ENCODE data around the gene HK1.

Gene HK1

GRCh38 chr10:69376662-69377061 lies 98.4 kb downstream of the HK1 start:
- no peak for DNase-seq (ENCODE audit: low read depth)

DNA sequence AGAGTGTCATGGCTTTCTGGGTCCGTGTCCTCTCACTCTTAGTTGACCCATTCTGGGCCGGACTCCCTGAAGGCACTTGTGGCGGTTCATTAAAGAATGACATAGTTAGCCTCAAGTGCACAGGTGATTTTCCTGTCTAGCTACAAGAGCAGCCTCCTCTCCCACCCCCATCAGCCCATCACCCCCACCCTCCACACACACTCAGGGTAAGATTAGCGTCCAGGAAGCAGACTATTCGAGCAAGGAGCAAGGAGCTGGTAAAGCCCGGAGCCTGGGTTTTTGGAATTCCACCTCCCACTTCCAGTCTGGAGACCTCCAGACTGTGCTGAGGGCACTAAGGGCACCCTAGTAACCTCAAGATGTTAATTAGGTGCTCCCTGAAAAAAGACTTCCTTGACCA lies 98.9 kb downstream of the HK1 start:
- DNase-seq (ENCODE audit: low read depth) = no peak

DNA sequence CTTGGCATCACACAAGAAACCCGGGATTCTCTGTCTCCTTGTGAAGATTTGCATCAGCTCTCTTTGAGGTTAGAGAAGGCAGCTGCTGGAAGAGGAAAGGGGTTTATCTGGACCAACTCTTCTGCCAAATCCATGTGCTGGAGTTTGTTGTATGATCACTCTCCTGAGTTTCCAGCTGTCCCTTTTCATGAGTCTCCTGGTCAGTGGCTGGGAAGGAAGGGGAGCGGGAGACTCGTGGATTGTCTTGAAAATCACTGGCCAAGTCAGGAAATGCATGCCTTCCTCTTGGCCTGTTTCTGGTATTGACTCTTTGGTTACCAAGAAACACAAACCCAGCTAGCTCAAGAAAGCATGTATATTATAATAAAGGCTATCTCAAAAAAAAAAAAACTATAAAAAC lies 99.6 kb downstream of the HK1 start:
- DNase-seq (ENCODE audit: low read depth) = no peak

- DNase-seq (ENCODE audit: low read depth) = no peak
Observed at GRCh38 chr10:69379800-69380199, 101.5 kb downstream of the HK1 start.

DNA sequence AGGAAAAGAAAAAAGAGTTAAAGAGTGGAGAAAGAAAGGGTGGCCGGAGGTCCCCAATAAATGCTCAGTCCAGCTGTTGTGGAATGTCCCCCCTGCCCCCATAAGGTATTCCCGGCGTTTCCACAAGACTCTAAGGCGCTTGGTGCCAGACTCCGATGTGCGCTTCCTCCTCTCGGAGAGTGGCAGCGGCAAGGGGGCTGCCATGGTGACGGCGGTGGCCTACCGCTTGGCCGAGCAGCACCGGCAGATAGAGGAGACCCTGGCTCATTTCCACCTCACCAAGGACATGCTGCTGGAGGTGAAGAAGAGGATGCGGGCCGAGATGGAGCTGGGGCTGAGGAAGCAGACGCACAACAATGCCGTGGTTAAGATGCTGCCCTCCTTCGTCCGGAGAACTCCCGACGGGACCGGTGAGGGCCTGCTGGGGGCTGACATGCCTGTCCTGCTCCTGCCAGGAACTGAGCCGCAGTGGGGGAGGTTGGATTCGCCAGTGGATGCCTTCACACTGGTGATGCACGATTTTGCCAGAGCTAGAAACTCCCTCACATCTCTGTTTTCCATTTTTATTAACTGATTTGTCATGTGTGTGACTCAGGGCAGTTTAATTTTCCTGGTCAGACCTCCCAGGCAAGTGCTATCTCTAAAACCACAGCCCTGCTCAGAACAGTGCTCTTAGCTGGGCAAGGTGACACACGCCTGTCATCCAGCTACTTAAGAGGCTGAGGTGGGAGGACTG lies 104.3 kb downstream of the HK1 start:
- peak; percentile 97 for DNase-seq (ENCODE audit: low read depth)

DNA sequence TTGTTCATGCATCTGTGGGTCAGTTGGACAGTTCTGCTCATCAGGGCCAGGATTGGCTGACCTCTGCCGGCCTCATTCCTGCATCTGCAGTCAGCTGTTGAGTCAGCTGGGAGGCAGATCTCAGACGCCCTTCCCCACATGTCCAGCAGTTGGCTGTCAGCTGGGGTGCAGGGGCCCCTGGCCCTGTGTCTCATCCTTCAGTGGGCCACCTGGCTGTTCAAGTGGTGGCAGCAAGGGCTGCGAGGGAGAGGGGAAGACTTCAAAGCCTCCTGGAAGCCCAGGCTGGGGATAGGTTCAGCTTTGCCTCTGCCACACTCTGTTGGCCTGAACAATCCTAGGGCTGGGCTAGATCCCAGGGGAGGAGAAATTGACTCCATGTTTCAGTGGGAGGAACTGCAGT lies 105.3 kb downstream of the HK1 start:
- DNase-seq (ENCODE audit: low read depth) = peak; percentile 68

GRCh38 chr10:69384320-69384719 lies 106.0 kb downstream of the HK1 start:
- no peak for DNase-seq (ENCODE audit: low read depth)

DNA sequence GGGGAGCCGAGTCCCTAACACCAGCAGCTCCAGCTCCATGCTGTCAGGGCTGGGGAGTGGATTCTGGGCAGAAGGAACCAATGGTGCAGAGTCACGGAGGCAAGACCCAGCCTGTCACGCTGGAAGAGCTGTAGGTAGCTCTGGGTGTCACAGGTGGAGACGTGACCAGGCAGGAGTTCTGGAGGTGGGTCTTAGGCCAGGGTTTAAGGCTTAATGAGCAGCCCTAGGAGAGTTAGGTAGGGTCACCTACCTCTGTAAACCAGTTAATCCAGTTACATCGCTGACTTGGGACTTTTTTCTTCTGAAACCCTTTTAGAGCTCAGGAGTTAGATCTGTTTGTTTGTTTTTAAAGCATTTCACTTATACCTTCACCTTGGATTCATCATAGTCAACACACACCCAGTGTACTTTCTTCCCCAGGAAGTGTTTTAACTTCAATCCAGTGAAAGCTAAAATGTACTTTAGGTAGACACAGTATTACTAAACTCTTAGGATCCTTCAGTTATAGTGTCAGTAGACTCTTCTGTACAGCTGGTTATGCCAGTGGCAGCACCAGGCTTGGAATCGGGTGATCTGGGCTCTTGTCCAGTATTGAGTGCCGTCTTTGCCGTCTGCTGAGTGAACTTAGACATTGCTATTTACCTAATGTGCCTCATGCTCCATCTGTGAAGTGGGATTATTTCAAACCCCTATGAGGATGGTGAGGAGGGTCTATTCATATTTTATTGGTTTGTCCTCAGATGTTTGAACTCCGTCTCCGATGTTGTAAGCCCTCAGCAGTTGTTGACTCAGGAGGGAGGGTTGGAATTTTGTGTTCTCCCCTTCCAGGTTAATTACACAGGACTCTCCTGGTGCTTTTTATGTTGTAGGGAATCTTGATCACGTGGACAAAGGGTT lies 107.4 kb downstream of the HK1 start:
- DNase-seq (ENCODE audit: low read depth) = no peak

GRCh38 chr10:69387500-69387899 lies 109.2 kb downstream of the HK1 start:
- no peak for DNase-seq (ENCODE audit: low read depth)

- no peak for DNase-seq (ENCODE audit: low read depth)
Observed at GRCh38 chr10:69388488-69388887, 110.2 kb downstream of the HK1 start.

DNA sequence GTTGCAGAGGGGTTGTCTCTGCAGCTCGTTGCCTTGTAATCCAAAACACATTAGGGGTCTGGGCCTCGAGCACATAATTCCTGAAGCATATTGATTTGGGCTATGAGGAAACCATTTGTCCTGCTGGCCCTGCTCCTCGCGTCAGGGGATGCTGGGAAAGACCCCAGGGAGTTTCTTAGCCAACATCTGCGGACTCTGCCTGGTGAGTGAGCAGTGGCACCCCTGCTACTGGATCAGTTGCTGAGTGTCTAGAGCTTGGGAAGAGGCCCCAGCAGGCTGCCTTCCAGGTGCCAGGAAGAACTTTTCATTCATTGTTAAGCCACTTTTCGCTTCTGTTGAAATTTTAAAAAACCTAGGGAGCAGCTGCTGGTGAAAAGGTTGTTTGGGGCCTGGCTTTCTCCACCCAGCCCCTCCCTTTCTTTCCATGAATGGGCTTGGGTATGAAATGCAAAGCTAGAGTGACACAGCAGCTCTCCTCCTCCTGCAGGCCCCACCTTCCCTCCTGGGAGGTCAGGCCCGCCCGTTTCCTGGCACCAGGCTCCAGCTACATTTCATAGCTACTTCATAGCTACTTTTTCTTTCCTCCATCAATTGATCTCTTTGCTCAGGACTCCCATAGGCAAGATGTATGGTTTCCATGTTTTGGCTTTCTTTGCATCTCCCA lies 111.7 kb downstream of the HK1 start:
- peak; percentile 32 for DNase-seq (ENCODE audit: low read depth)

DNA sequence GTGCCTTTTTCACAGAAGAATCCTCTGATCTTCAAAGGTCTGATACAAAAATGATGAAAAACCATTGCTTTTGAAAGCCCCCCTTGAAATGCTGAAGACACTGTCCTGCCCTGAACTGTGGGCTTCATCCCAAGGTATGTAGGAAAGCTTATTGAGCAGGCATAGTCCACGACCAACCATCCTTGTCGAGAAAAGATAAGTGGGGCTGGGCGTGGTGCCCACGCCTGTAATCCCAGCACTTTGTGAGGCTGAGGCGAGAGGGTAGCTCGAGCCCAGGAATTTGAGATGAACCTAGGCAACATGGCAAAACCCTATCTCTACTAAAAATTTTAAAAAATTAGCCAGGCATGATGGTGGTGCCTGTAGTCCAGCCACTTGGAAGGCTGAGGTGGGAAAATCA lies 112.9 kb downstream of the HK1 start:
- no peak for DNase-seq (ENCODE audit: low read depth)

GRCh38 chr10:69392481-69393000 lies 114.2 kb downstream of the HK1 start:
- peak; percentile 66 for DNase-seq (ENCODE audit: low read depth)

DNA sequence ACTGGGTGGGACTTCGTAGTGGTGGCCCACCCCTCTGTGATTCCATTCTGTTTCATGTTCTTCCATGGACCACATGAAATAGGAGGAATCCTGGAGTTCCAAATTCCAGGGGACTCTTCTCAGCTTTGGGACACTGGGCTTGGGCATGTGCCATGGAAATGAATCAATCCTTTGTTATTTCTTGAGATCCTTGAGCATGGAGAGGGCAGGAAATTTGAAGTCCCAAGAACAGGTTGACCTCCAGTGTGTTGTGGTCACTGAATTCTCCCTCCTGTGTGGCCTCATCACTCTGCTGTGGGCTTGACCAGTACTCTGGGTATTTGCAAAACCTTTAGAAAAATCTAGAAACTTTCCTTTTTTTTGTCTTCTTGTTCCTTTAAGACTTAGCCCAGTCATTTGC lies 115.7 kb downstream of the HK1 start:
- no peak for DNase-seq (ENCODE audit: low read depth)

DNA sequence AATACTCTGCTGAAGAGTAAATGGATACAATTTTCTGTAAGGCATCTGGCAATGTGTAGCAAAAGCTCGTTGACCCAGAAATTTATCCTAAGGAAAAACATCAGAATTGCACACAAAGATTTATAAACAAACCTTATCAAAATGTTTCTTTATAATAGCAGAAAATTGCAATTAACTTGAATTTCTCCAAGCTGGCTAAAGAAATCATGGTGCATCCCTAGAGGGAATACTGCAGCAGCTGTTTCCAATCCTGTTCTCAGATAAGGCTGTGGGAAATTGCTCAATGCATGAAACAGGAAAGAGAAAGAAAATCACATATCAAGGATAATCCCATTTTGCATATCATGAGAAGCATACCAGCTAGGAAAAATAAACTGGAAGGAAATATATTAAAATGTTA lies 119.7 kb downstream of the HK1 start:
- peak; percentile 73 for DNase-seq (ENCODE audit: low read depth)

DNA sequence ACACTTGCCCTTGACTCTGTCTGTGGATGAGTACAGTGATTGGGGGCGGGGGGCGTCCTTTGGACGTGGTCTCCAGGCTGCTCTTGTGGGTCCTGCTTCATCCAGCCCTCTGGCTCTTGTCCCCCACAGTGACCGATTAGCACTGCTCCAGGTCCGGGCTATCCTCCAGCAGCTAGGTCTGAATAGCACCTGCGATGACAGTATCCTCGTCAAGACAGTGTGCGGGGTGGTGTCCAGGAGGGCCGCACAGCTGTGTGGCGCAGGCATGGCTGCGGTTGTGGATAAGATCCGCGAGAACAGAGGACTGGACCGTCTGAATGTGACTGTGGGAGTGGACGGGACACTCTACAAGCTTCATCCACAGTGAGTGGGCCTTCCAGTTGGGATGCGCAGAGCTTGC lies 120.2 kb downstream of the HK1 start:
- DNase-seq (ENCODE audit: low read depth) = no peak

DNA sequence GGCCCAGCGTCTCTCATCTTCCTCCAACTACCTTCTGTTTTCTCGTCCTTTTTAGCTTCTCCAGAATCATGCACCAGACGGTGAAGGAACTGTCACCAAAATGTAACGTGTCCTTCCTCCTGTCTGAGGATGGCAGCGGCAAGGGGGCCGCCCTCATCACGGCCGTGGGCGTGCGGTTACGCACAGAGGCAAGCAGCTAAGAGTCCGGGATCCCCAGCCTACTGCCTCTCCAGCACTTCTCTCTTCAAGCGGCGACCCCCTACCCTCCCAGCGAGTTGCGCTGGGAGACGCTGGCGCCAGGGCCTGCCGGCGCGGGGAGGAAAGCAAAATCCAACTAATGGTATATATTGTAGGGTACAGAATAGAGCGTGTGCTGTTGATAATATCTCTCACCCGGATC lies 122.6 kb downstream of the HK1 start:
- DNase-seq (ENCODE audit: low read depth) = no peak

GRCh38 chr10:69401416-69401815 lies 123.1 kb downstream of the HK1 start:
- no peak for DNase-seq (ENCODE audit: low read depth)

DNA sequence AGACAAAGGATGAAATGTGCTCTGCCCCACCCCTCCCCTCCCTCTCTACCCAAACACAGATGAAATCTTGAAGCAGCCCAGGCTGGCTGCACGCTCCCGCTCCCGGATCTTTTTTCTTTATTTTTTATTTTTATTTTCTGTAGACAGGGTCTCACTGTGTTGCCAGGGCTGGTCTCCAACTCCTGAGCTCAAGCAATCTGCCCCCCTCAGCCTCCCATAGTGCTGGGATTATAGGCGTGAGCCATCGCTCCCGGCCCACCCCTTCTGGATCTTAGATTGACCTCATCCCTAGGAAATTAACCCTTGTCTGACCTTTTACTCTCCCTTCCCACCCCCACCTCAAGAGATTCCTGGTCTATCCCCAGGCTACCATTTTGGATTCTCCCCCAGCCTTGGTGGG lies 124.1 kb downstream of the HK1 start:
- no peak for DNase-seq (ENCODE audit: low read depth)

GRCh38 chr10:69403066-69403465 lies 124.8 kb downstream of the HK1 start:
- no peak for DNase-seq (ENCODE audit: low read depth)

DNA sequence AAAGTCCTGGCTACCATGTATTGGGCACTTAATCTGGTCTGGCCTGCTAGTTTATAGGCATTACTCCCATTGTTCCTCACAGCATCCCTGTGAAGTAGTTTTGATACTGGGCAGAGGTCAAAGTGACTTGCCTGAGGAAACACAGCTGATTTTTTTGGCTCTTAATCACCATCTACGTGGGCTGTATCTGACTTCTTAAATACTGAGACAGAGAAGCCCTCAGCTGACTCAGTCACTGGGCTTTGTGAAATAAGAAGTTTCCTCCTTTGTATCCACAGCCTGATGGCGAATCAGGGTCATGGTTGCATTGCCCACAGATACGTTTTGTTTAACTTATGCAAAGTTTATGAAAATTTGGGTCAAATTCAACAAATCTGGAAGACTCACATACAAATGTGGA lies 125.2 kb downstream of the HK1 start:
- DNase-seq (ENCODE audit: low read depth) = peak; percentile 82

GRCh38 chr10:69404786-69405185 lies 126.5 kb downstream of the HK1 start:
- DNase-seq (ENCODE audit: low read depth) = no peak

GRCh38 chr10:69405221-69405620 lies 126.9 kb downstream of the HK1 start:
- no peak for DNase-seq (ENCODE audit: low read depth)

Measured in amniotic epithelial cell (primary cell).